Tibial nerve (tissue), 4 donors: ENCODE data around the gene ODF2. TPM values are rescaled to one million over a fixed set of nuclear protein-coding genes. Genes with fewer than 3 reads are reported as not detected.
A peak's percentile ranks its signal among the peaks of the same experiment; 100 is the strongest.
"Not testable (repeated sequence)": the region's sequence is repeated elsewhere in the genome, so short reads cannot be mapped to it uniquely, and the experiment has no call there.

Experiments
- DNase-seq, 2 donors: peaks; one replicate each; pipeline ENCODE4 v3.0.0-alpha.2; 2019; ENCODE audit warnings: low spot score in 2 of 2
- H3K27ac ChIP-seq, 4 donors: fragments of 200-600 bp; sonication (generic) in 3 of 4; one replicate each; pipeline ENCODE4 v1.5.1; 2017 to 2019; ENCODE audit warnings: mild to moderate bottlenecking in 1 of 4
- H3K27me3 ChIP-seq, 2 donors: fragments of 200-600 bp; sonication (generic) in 1 of 2; one replicate each; pipeline versions ENCODE4 v1.5.1 to v1.6.0; 2017 to 2019
- H3K36me3 ChIP-seq, 3 donors: fragments of 200-600 bp; sonication (generic); one replicate each; pipeline ENCODE4 v1.5.1; 2018 to 2019
- H3K4me1 ChIP-seq, 4 donors: fragments of 200-600 bp; sonication (generic) in 3 of 4; one replicate each; pipeline ENCODE4 v1.5.1; 2017 to 2019
- H3K4me3 ChIP-seq, 4 donors: fragments of 200-600 bp; sonication (generic) in 3 of 4; one replicate each; pipeline ENCODE4 v1.5.1; 2017 to 2019; ENCODE audit warnings: mild to moderate bottlenecking in 1 of 4, moderate library complexity in 1 of 4
- H3K9me3 ChIP-seq, 4 donors: fragments of 200-600 bp; sonication (generic) in 3 of 4; one replicate each; pipeline ENCODE4 v1.5.1; 2017 to 2019
- EP300 ChIP-seq, 2 donors: sonication (generic); formaldehyde crosslinking; IDR thresholded peaks; one replicate each; pipeline ENCODE4 v1.6.1; 2017; ENCODE audit warnings: antibody characterized with exemption in 2 of 2, mild to moderate bottlenecking in 1 of 2
- POLR2A ChIP-seq, 2 donors: fragments of 450-650 bp; IDR thresholded peaks; one replicate each; pipeline ENCODE4 v1.6.1; 2017; ENCODE audit warnings: antibody characterized with exemption in 2 of 2, mild to moderate bottlenecking in 2 of 2, moderate library complexity in 2 of 2
- WGBS, 2 donors: methylation state at CpG; one replicate each; pipeline ENCODE4 v1.1.5; 2018; 5-methylcytosine and 5-hydroxymethylcytosine counted together
- total RNA-seq, 4 donors: library from RNA; depleted of rRNA; stranded (reverse); fragments of >200 nt; gene quantifications; one replicate each; pipeline ENCODE4 v1.1.0, GENCODE V29; 2016
- TF ChIP-seq, protein P1 (sequence below), 5 experiments: fragments of 200-600 bp in 3 of 5; fragments of 450-650 bp in 2 of 5; sonication (generic) in 3 of 5; IDR thresholded peaks; one replicate each; pipeline ENCODE4 v1.5.1; 2016 to 2019; ENCODE audit warnings: antibody characterized with exemption in 5 of 5, mild to moderate bottlenecking in 3 of 5, moderate library complexity in 2 of 5

The ODF2 gene
- total RNA-seq, 4 donors from 2014 or later = 23.2 to 32.7 (median 25.8) TPM

DNA sequence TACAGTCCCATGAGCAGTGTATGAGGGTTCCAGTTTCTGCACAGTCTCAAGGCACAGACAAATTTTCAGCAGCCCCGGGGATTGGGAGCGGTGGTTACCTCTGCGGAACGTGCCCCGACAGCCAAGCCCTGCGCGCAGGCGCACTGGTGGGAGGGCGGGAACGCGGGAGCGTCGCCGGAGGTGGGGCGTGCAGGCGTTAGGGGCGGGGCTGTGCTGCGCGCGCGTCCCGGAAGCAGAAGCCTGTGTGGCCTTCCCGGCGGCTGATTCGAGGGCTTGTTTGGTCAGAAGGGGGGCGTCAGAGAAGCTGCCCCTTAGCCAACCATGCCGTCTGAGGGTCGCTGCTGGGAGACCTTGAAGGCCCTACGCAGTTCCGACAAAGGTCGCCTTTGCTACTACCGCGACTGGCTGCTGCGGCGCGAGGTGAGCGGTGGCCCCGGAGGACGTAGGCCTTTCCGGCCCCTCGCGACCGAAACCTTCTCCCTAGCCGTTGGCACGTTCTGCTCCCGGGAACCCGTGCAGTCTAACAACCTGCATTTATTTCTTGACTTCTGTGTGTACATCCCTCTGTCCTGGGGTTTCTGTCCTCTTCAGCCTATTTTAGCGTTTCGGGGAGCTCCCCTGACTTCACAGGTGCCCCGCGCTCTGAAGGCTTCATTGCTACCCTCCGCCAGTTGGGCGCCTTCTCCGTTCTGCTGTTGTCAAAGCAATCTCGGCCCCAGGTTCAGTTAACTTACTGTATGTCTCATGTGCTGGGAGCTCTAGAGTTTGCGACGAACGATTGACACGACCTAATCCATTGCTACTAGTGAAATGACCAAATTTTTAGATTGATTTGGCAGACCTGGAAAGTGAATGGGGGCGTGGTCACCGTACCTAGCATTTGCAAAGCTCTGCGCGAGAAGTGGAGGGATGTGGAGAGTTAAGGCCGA is 48.9 kb downstream of the ODF2 start, which contains the start of gene GLE1:
GLE1 (plus strand) TSS at position 235 of the 929 bp plus-strand sequence; CDS start at position 322, 87 bp downstream.
- peaks cover 0 to 27% (median 5%) of the 10 kb centered on the region in 4 donors for H3K4me1 ChIP-seq
- H3K9me3 ChIP-seq = no peaks in the 10 kb centered on the region
- TF ChIP-seq, protein P1, sequence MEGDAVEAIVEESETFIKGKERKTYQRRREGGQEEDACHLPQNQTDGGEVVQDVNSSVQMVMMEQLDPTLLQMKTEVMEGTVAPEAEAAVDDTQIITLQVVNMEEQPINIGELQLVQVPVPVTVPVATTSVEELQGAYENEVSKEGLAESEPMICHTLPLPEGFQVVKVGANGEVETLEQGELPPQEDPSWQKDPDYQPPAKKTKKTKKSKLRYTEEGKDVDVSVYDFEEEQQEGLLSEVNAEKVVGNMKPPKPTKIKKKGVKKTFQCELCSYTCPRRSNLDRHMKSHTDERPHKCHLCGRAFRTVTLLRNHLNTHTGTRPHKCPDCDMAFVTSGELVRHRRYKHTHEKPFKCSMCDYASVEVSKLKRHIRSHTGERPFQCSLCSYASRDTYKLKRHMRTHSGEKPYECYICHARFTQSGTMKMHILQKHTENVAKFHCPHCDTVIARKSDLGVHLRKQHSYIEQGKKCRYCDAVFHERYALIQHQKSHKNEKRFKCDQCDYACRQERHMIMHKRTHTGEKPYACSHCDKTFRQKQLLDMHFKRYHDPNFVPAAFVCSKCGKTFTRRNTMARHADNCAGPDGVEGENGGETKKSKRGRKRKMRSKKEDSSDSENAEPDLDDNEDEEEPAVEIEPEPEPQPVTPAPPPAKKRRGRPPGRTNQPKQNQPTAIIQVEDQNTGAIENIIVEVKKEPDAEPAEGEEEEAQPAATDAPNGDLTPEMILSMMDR (IDR thresholded peaks at IDR 0.05) = no peak
- peak in 1 of 2 donors; percentile 65 for TF ChIP-seq POLR2A (IDR thresholded peaks at IDR 0.05)
- TF ChIP-seq EP300 (IDR thresholded peaks at IDR 0.05) = peak; percentile 81 to 83
- H3K27me3 ChIP-seq = no peaks in the 10 kb centered on the region
- H3K4me3 ChIP-seq = peak within 1 kb of the TSS; percentile 65 to 99 (median 91)
- H3K36me3 ChIP-seq = peaks cover 0 to 20% (median 3%) of the 10 kb centered on the region in 3 donors
- DNase-seq = peak; percentile 86 to 90
- peak within 1 kb of the TSS; percentile 43 to 91 (median 84) for H3K27ac ChIP-seq
- WGBS, 2 donors = 0 to 1% methylated on average over 46 to 56 of the region's 64 CpGs

DNA sequence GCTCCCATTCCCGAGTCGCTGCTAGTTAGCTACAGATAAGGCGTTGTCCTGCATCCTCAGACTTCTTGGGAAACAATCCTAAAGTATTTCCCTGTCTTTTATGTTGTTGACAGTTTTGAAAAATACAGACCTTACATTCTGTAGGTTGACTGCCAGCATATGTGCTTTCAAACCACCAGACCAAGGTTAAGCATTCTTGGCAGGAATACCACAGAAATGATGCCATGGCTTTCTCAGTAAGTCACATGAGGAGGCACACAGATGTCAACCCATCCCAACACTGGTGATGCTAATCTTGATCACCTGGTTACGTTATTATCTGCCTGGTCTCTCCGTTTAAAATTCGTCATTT is 49.6 kb downstream of the ODF2 start:
- TF ChIP-seq, protein P1 (IDR thresholded peaks at IDR 0.05) = no peak
- TF ChIP-seq POLR2A (IDR thresholded peaks at IDR 0.05) (no peak), EP300 (IDR thresholded peaks at IDR 0.05) (no peak)
- Histone ChIP-seq H3K27ac (peak overlapping the region in 1 of 4 donors; percentile 91), H3K4me1 (peaks cover 0 to 27% (median 5%) of the 10 kb centered on the region in 4 donors), H3K9me3 (no peaks in the 10 kb centered on the region), H3K36me3 (peaks cover 0 to 20% (median 9%) of the 10 kb centered on the region in 3 donors), H3K4me3 (peak overlapping the region; percentile 65 to 99 (median 91)), H3K27me3 (no peaks in the 10 kb centered on the region)
- WGBS, 2 donors = 33 to 38% methylated on average over 6 of the region's 6 CpGs
- DNase-seq = no peak

DNA sequence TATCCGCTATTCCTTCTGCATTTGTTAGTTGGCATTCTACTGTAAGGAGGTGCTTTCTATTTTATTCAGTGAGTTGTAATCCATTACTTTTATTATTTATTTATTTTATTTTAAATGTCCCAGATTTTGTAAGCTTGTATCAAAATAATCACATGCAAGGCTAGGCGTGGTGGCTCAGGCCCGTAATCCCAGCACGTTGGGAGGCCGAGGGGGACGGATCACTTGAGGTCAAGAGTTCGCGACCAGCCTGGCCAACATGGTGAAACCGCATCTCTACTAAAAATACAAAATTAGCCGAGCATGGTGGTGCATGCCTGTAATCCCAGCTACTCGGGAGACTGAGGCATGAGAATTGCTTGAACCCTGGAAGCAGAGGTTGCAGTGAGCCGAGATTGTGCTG is 50.1 kb downstream of the ODF2 start:
- Histone ChIP-seq H3K4me1 (peaks cover 0 to 27% (median 5%) of the 10 kb centered on the region in 4 donors), H3K4me3 (peak overlapping the region in 1 of 4 donors; percentile 96), H3K36me3 (peaks cover 0 to 26% (median 11%) of the 10 kb centered on the region in 3 donors)
- 78 to 86% methylated on average over 12 of the region's 12 CpGs for WGBS, 2 donors
- not testable (repeated sequence) for H3K27me3 ChIP-seq, DNase-seq, H3K9me3 ChIP-seq, H3K27ac ChIP-seq

DNA sequence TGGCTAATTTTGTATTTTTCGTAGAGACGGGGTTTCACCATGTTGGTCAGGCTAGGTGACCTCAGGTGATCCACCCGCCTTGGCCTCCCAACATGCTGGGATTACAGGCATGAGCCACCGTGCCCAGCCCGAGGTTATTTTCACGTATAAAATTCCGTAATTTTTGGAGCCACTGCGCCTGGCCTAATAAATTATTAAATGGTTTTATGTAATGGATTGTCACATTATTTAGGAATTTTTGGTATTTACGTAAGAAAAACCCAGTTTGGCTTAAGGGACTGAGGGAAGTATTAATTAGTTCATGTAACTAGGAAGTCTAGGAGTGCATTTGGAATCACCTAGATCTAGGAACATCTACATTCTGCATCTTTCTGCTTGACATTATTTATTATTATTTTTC is 57.0 kb downstream of the ODF2 start:
- Histone ChIP-seq H3K4me1 (no peaks in the 10 kb centered on the region), H3K27ac (no peak overlapping the region), H3K27me3 (no peaks in the 10 kb centered on the region), H3K36me3 (peaks cover 0 to 90% (median 26%) of the 10 kb centered on the region in 3 donors), H3K4me3 (no peak overlapping the region), H3K9me3 (no peaks in the 10 kb centered on the region)
- TF ChIP-seq EP300 (IDR thresholded peaks at IDR 0.05) (no peak), POLR2A (IDR thresholded peaks at IDR 0.05) (no peak)
- TF ChIP-seq, protein P1 (IDR thresholded peaks at IDR 0.05) = no peak
- 96% methylated on average over 9 of the region's 9 CpGs for WGBS, 2 donors
- no peak for DNase-seq

DNA sequence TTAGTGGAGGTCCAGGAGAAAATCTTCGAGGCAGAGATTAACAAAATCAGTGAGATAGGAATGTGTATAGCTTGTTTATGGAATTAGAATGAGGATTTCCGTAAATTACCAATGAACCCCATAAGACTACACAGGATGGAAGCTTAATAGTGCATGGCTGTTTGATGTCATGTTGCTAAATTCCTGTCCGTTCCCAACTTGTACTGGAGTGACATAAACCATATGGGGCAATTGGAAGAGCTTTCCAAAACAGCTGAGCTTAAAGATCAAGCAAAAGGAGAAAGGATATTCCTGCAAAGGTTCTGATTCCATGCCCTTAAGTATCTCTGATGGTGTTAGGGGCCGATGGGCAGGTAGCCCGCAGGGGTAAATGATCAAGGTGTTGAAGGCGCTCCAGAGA is 66.2 kb downstream of the ODF2 start:
- Histone ChIP-seq H3K4me3 (no peak overlapping the region), H3K27me3 (no peaks in the 10 kb centered on the region), H3K4me1 (peaks cover 0 to 8% (median 0%) of the 10 kb centered on the region in 4 donors), H3K36me3 (peaks cover 5 to 95% (median 27%) of the 10 kb centered on the region in 3 donors), H3K27ac (no peak overlapping the region), H3K9me3 (no peaks in the 10 kb centered on the region)
- 95% methylated on average over 6 of the region's 6 CpGs for WGBS, 2 donors
- TF ChIP-seq POLR2A (IDR thresholded peaks at IDR 0.05) (no peak), EP300 (IDR thresholded peaks at IDR 0.05) (no peak)
- TF ChIP-seq, protein P1 (IDR thresholded peaks at IDR 0.05) = no peak
- DNase-seq = no peak
